HCT116 (cell line): ENCODE results near the gene CFL1. TPM values are rescaled to one million over a fixed set of nuclear protein-coding genes. Genes with fewer than 3 reads are reported as not detected.

Source experiments
- ATAC-seq: fragments of 200-7000 bp; cut with Tn5 transposase; 2 replicates; pipeline ENCODE4 v1.9.1; 2020; ENCODE audit warnings: mild to moderate bottlenecking, moderate library complexity
- BruUV-seq: library from RNA; stranded (reverse); fragments of 400-500 nt; replicated peaks from 2 replicates; lab custom pipeline; 2021; lab: Mats Ljungman, UMichigan
- CTCF ChIA-PET: fragments of 300-600 bp; sonication (Branson Sonifier 250); formaldehyde crosslinking; loops from one replicate; lab custom pipeline; 2021; ENCODE audit warnings: antibody characterized with exemption; lab: Charles Lee
- POLR2A ChIA-PET: fragments of 300-600, 350-600 bp; sonication (Branson Sonifier 250); formaldehyde crosslinking; loops from one replicate; lab custom pipeline; 2021; ENCODE audit warnings: antibody characterized with exemption; lab: Charles Lee
- RAD21 ChIA-PET, 2 experiments: fragments of 300-600 bp; sonication (Branson Sonifier 250); formaldehyde crosslinking; loops; one replicate each; lab custom pipeline; 2023; ENCODE audit warnings: low total read pairs in 2 of 2; ENCODE audit not compliant: uncharacterized antibody in 2 of 2, unreplicated experiment in 2 of 2, low non-redundant PET in 1 of 2; lab: Charles Lee
- DNase-seq: peaks from one replicate; pipeline ENCODE4 v3.0.0-alpha.2; 2010; ENCODE audit warnings: low read depth, low spot score
- H2AFZ ChIP-seq: fragments of 200-600 bp; shearing (Covaris generic), sonication (generic); 2 replicates; pipeline ENCODE4 v1.6.1; 2017; ENCODE audit warnings: low read depth, mixed run types, mixed read lengths, antibody characterized with exemption, low read length; ENCODE audit not compliant: poor library complexity, severe bottlenecking
- H3K27ac ChIP-seq: 2 replicates; pipeline ENCODE4 v1.5.1; 2012; ENCODE audit warnings: low read depth, low read length
- H3K27me3 ChIP-seq: fragments of 200-600 bp; sonication (generic); 2 replicates; pipeline ENCODE4 v1.6.1; 2016; ENCODE audit warnings: mixed run types, low read length, mixed read lengths; ENCODE audit not compliant: insufficient read depth
- H3K36me3 ChIP-seq, 2 experiments: fragments of 200-500 bp in 1 of 2; fragments of 200-600 bp in 1 of 2; sonication (Bioruptor generic) in 1 of 2; sonication (generic) in 1 of 2; 2 replicates each; pipeline versions ENCODE4 v1.5.1 to v1.6.1; 2014 to 2016; ENCODE audit warnings: low read length in 2 of 2, inconsistent platforms in 1 of 2, mixed read lengths in 1 of 2, mixed run types in 1 of 2; ENCODE audit not compliant: insufficient read depth in 2 of 2, control insufficient read depth in 1 of 2
- H3K4me1 ChIP-seq, 2 experiments: fragments of 200-600 bp in 1 of 2; sonication (generic) in 1 of 2; 2 replicates each; pipeline versions ENCODE4 v1.5.1 to v1.6.1; 2012 to 2017; ENCODE audit warnings: low read length in 2 of 2, inconsistent platforms in 1 of 2, mild to moderate bottlenecking in 1 of 2, mixed read lengths in 1 of 2, mixed run types in 1 of 2, moderate library complexity in 1 of 2; ENCODE audit not compliant: insufficient read depth in 2 of 2, control insufficient read depth in 1 of 2
- H3K4me2 ChIP-seq: fragments of 200-600 bp; sonication (generic); 2 replicates; pipeline ENCODE4 v1.6.1; 2017; ENCODE audit warnings: mixed run types, low read length, mixed read lengths
- H3K4me3 ChIP-seq, 2 experiments: fragments of 200-600 bp in 1 of 2; sonication (generic) in 1 of 2; replicated peaks in 1 of 2; 2 replicates each; pipeline ENCODE4 v1.5.1; 2011 to 2016; ENCODE audit warnings: low read length in 2 of 2, control low read depth in 1 of 2, low read depth in 1 of 2, mild to moderate bottlenecking in 1 of 2, mixed read lengths in 1 of 2, mixed run types in 1 of 2
- H3K79me2 ChIP-seq: fragments of 200-600 bp; sonication (generic); 2 replicates; pipeline ENCODE4 v1.6.1; 2017; ENCODE audit warnings: mild to moderate bottlenecking, mixed run types, low read length, moderate library complexity, mixed read lengths; ENCODE audit not compliant: insufficient read depth
- H3K9ac ChIP-seq: fragments of 200-600 bp; sonication (generic); 2 replicates; pipeline ENCODE4 v1.6.1; 2016; ENCODE audit warnings: low read length, mixed read lengths
- H3K9me2 ChIP-seq: fragments of 200-600 bp; sonication (generic), shearing (Covaris generic); 2 replicates; pipeline ENCODE4 v1.6.1; 2017; ENCODE audit warnings: mixed run types, mild to moderate bottlenecking, moderate library complexity; ENCODE audit not compliant: insufficient read depth
- H3K9me3 ChIP-seq, 2 experiments: fragments of 200-500 bp in 1 of 2; fragments of 200-600 bp in 1 of 2; sonication (Bioruptor generic) in 1 of 2; sonication (generic) in 1 of 2; 2 replicates each; pipeline ENCODE4 v1.6.1; 2014 to 2017; ENCODE audit warnings: low read length in 2 of 2, mixed read lengths in 2 of 2, inconsistent platforms in 1 of 2, low read depth in 1 of 2, mild to moderate bottlenecking in 1 of 2, mixed run types in 1 of 2, moderate library complexity in 1 of 2; ENCODE audit not compliant: control insufficient read depth in 1 of 2, insufficient read depth in 1 of 2
- H4K20me1 ChIP-seq: fragments of 200-600 bp; sonication (generic), shearing (Covaris generic); 2 replicates; pipeline ENCODE4 v1.6.1; 2017; ENCODE audit warnings: mixed run types, mild to moderate bottlenecking, moderate library complexity; ENCODE audit not compliant: insufficient read depth
- CBX3 ChIP-seq: IDR thresholded peaks from 2 replicates; pipeline ENCODE4 v1.6.1; 2012; ENCODE audit warnings: low read depth
- SP1 ChIP-seq: IDR thresholded peaks from 2 replicates; pipeline ENCODE4 v1.6.1; 2012; ENCODE audit warnings: low read depth
- TCF7L2 ChIP-seq: IDR thresholded peaks from 2 replicates; pipeline ENCODE4 v1.7.0; 2011; ENCODE audit warnings: borderline replicate concordance, inconsistent platforms; ENCODE audit not compliant: insufficient read depth, insufficient read length; ENCODE audit errors: extremely low read depth
- intact Hi-C: fragments of 100-400 bp; cut with micrococcal nuclease; formaldehyde crosslinking; loops from 2 replicates; pipeline ENCODE4 v1.10.0; 2022
- total RNA-seq: library from RNA; stranded (reverse); gene quantifications from one replicate; pipeline ENCODE4 v1.2.1, GENCODE V29; 2021; ENCODE audit not compliant: unreplicated experiment

CFL1 gene
- total RNA-seq, 1 experiment from 2014 or later, result 1,270 TPM

- TF ChIP-seq CBX3, result no peak
- TF ChIP-seq TCF7L2, result no peak
- TF ChIP-seq SP1, result no peak
- no TSS peak for BruUV-seq
- no peaks in the 10 kb centered on the region for H4K20me1 ChIP-seq
- no peaks in the 10 kb centered on the region for H3K4me1 ChIP-seq
- H3K9me2 ChIP-seq, result no peaks in the 10 kb centered on the region
- no peak overlapping the region for H3K4me2 ChIP-seq
- H3K9ac ChIP-seq, result no peak overlapping the region
- intact Hi-C loops, result no loop called here
- no peak overlapping the region for H2AFZ ChIP-seq
- no peaks in the 10 kb centered on the region for H3K36me3 ChIP-seq
- no peaks in the 10 kb centered on the region for H3K9me3 ChIP-seq
- no peak overlapping the region for H3K27ac ChIP-seq
- no peak for ATAC-seq
- POLR2A ChIA-PET, result interaction anchor here (0.9 kb wide), 1 partner anchor 17 kb away, joined by 3 read pairs; no protein-coding TSS in a partner anchor
- RAD21 ChIA-PET, result no interaction called here
- no peak for DNase-seq
- no peak overlapping the region for H3K4me3 ChIP-seq
- H3K27me3 ChIP-seq, result no peaks in the 10 kb centered on the region
- no peaks in the 10 kb centered on the region for H3K79me2 ChIP-seq
- CTCF ChIA-PET, result interaction anchor here (2.2 kb wide), 1 partner anchor 27 kb away, joined by 9 read pairs; the partner anchor contains the start of gene AP5B1
Observed at GRCh38 chr11:65806979-65807378, 51.0 kb downstream of the CFL1 start.

Other genes with a start within 250 kb of the CFL1 start
- gene MAP3K11, start 244.0 kb downstream of the CFL1 start, total RNA-seq, result 59.8 TPM
- 50.4 TPM for gene PCNX3, start 242.4 kb downstream of the CFL1 start, total RNA-seq
- 105 TPM for gene SIPA1, start 220.1 kb downstream of the CFL1 start, total RNA-seq
- 78.5 TPM for gene RELA, start 195.3 kb downstream of the CFL1 start, total RNA-seq
- gene KAT5, start 145.9 kb downstream of the CFL1 start, total RNA-seq, result 78.7 TPM
- 28.5 TPM for gene RNASEH2C, start 137.4 kb downstream of the CFL1 start, total RNA-seq
- gene AP5B1, start 77.2 kb downstream of the CFL1 start, total RNA-seq, result 19.5 TPM
- gene OVOL1, start 71.1 kb downstream of the CFL1 start, total RNA-seq, result 14.7 TPM
- gene SNX32, start 24.2 kb downstream of the CFL1 start, total RNA-seq, result not detected
- 47.2 TPM for gene MUS81, start 2.3 kb upstream of the CFL1 start, total RNA-seq
- gene EFEMP2, start 14.6 kb upstream of the CFL1 start, total RNA-seq, result 8.4 TPM
- not detected for gene CTSW, start 21.7 kb upstream of the CFL1 start, total RNA-seq
- 96.0 TPM for gene FIBP, start 30.3 kb upstream of the CFL1 start, total RNA-seq
- 84.3 TPM for gene CCDC85B, start 32.5 kb upstream of the CFL1 start, total RNA-seq
- gene FOSL1, start 42.2 kb upstream of the CFL1 start, total RNA-seq, result 125 TPM
- 49.8 TPM for gene C11orf68, start 60.9 kb upstream of the CFL1 start, total RNA-seq
- gene DRAP1, start 61.2 kb upstream of the CFL1 start, total RNA-seq, result 158 TPM
- not detected for gene TSGA10IP, start 87.3 kb upstream of the CFL1 start, total RNA-seq
- gene SART1, start 103.6 kb upstream of the CFL1 start, total RNA-seq, result 47.9 TPM
- gene EIF1AD, start 144.0 kb upstream of the CFL1 start, total RNA-seq, result 45.5 TPM
- gene BANF1, start 144.3 kb upstream of the CFL1 start, total RNA-seq, result 356 TPM
- 68.1 TPM for gene CST6, start 153.8 kb upstream of the CFL1 start, total RNA-seq
- gene CATSPER1, start 168.3 kb upstream of the CFL1 start, total RNA-seq, result 2.4 TPM
- not detected for gene GAL3ST3, start 191.0 kb upstream of the CFL1 start, total RNA-seq
- gene SF3B2, start 194.2 kb upstream of the CFL1 start, total RNA-seq, result 300 TPM
- 41.1 TPM for gene PACS1, start 212.1 kb upstream of the CFL1 start, total RNA-seq